ENCODE data around the gene CDCA7.
"Not testable (repeated sequence)": the region's sequence is repeated elsewhere in the genome, so short reads cannot be mapped to it uniquely, and the experiment has no call there.

CDCA7 gene

DNA sequence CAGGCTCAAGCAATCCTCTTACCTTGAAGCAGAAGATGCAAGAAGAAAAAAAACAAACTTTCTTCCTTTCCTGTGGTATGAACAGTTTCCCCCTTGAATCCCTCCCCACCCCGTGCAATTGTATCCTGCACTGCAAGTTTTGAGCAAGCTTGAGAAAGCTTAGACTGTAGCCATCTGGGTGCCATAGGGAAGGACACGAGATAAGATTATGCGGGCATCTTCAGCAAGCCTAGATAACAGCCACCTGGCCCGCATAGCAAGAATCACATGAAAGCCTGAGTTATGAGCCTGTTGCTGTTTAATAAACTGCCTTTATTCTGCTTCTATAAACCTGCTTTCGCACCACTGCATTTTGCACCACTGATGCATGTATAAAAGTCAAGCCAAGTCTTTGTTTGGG is 27.3 kb upstream of the CDCA7 start:
- POLR2A ChIA-PET, result no interaction called here
- TF ChIP-seq, protein P1, sequence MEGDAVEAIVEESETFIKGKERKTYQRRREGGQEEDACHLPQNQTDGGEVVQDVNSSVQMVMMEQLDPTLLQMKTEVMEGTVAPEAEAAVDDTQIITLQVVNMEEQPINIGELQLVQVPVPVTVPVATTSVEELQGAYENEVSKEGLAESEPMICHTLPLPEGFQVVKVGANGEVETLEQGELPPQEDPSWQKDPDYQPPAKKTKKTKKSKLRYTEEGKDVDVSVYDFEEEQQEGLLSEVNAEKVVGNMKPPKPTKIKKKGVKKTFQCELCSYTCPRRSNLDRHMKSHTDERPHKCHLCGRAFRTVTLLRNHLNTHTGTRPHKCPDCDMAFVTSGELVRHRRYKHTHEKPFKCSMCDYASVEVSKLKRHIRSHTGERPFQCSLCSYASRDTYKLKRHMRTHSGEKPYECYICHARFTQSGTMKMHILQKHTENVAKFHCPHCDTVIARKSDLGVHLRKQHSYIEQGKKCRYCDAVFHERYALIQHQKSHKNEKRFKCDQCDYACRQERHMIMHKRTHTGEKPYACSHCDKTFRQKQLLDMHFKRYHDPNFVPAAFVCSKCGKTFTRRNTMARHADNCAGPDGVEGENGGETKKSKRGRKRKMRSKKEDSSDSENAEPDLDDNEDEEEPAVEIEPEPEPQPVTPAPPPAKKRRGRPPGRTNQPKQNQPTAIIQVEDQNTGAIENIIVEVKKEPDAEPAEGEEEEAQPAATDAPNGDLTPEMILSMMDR (IDR thresholded peaks at IDR 0.05; ENCODE audit: insufficient read depth, low read length, missing control alignments), result no peak
- no peak for DNase-seq (ENCODE audit: low read depth, low spot score)
- CTCF ChIA-PET, result no interaction called here
- no peak overlapping the region for H3K4me3 ChIP-seq (ENCODE audit: low read depth, low read length)

DNA sequence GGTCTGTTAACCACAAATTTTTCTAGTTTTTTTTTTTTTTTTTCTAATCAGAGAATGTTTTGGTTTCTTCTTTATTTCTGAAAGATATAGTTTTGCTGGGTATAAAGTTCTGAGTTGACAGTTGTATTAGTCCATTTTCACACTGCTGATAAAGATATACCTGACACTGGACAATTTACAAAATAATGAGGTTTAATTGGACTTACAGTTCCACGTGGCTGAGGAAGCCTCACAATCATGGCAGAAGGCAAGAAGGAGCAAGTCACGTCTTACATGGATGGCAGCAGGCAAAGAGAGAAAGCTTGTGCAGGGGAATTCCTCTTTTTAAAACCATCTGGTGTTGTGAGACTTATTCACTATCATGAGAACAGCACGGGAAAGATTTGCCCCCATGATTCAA is 21.7 kb upstream of the CDCA7 start:
- DNase-seq (ENCODE audit: low read depth, low spot score); CTCF ChIA-PET; H3K4me3 ChIP-seq (ENCODE audit: low read depth, low read length); POLR2A ChIA-PET: not testable (repeated sequence)

DNA sequence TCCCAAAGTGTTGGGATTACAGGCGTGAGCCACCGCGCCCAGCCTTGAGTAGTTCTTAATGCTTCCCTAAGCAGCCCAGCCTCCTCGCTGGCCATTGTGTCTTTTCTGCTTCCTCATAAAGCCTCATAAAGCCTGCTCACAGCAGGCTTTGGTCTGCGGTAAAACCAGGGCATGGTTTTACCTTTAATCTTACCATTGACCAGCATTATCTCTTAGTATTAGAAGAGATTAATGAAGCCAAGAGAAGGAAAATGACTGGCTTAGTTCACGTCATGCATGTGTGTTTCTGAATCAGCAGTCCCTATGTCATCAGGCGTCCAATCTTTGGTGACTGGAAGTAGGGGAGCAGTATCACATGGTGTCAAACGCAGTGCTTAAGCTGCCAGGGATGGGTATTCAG is 14.9 kb upstream of the CDCA7 start:
- TF ChIP-seq, protein P1 (IDR thresholded peaks at IDR 0.05; ENCODE audit: insufficient read depth, low read length, missing control alignments), result no peak
- CTCF ChIA-PET, result no interaction called here
- DNase-seq (ENCODE audit: low read depth, low spot score), result no peak
- no peak overlapping the region for H3K4me3 ChIP-seq (ENCODE audit: low read depth, low read length)
- POLR2A ChIA-PET, result no interaction called here

DNA sequence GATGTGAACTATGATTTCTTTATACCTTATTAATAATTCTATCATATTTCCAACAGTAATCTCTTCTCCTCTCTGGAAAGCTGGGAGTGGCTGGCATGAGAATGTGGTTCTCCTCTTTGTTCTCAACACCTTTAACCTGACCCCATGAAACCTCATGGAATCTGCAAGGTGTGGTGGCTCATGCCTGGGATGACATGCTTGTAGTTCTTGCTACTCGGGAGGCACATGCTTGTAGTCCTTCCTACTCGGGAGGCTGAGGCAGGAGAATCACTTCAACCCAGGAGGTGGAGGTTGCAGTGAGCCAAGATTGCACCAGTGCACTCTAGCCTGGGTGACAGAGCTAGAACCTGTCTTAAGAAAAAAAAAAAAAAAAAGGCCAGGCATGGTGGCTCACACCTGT is 10.8 kb upstream of the CDCA7 start:
- ChIA-PET CTCF (no interaction called here), POLR2A (no interaction called here)
- H3K4me3 ChIP-seq (ENCODE audit: low read depth, low read length), result no peak overlapping the region
- TF ChIP-seq, protein P1 (IDR thresholded peaks at IDR 0.05; ENCODE audit: insufficient read depth, low read length, missing control alignments), result no peak
- no peak for DNase-seq (ENCODE audit: low read depth, low spot score)

DNA sequence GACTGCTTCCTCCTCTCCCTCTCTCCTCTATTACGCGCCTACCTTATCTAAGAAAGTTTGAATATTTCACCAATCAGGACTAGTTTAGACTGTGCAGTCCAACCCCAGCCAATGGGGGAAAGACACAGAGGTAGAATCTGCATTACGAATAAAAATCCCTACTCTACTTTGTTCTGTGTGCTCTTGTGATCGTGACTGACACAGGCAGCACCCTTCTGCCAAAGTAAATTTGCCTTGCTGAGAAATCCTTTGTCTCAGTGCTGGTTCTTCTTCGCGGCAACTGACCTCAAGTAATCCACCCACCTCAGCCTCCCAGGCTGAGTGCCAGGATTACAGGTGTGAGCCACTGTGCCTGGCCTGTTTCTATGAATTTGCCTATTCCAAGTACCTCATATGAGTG is 8.6 kb upstream of the CDCA7 start:
- H3K4me3 ChIP-seq (ENCODE audit: low read depth, low read length), result no peak overlapping the region
- no peak for DNase-seq (ENCODE audit: low read depth, low spot score)
- TF ChIP-seq, protein P1 (IDR thresholded peaks at IDR 0.05; ENCODE audit: insufficient read depth, low read length, missing control alignments), result no peak
- POLR2A ChIA-PET, result no interaction called here
- CTCF ChIA-PET, result no interaction called here

DNA sequence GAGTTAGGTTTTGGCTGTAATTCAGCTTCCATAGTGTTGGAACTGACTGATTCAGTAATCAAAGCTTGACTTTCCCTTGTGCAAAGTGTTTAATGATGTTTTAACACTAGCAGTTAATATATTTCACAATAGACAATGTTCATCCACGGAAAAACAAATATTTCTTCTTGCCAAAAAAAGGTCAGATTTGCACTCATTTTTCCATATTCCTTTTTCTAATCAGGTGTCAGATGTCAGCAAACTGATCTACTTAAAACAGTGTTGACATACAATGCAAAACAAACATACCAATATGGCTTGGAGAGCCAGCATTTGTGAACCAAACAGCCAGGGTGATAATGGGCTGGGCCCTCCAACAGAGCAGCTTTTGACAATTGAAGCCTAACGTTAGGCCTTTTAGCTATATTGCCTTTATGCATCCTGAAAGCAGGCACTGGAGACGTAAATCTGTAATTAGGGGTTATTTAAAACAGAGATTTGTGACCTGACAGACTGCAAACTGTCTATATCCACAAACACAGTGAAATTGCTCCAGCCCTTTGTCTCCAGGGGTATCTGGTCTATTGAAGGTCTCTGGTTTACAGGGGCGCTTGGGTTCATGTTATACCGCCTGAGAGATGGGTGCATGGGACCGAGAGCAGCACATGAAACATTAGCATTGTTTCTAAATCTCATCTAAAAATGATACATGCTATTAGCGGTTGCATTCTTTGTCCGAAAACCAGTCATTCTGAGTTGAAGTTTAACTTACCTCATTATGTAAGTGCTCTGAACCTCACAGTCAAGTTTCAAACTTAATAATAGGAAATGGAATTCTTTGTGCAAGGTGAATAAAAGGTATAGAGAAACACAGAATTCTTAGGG is 7.1 kb upstream of the CDCA7 start:
- ChIA-PET CTCF (no interaction called here), POLR2A (no interaction called here)
- TF ChIP-seq, protein P1 (IDR thresholded peaks at IDR 0.05; ENCODE audit: insufficient read depth, low read length, missing control alignments), result no peak
- DNase-seq (ENCODE audit: low read depth, low spot score), result no peak
- no peak overlapping the region for H3K4me3 ChIP-seq (ENCODE audit: low read depth, low read length)

DNA sequence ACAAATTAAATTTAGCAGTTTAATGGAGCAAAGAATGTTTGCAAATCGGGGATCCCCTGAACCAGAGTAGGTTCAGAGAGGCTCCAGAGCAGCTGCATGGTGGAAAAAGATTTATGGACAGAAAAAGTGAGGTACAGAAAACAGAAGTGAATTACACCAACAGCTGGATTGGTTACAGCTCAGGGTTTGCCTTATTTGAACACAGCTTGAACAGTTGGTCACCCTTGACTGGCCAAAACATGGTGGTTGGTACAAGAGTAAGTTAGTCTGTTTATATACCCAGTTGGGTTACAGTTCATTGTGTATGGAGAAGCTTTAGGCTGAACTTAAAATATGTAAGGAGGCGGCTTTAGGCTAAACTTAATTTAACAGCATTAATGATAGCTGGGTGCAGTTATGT is 5.4 kb upstream of the CDCA7 start:
- TF ChIP-seq, protein P1 (IDR thresholded peaks at IDR 0.05; ENCODE audit: insufficient read depth, low read length, missing control alignments), result no peak
- ChIA-PET CTCF (no interaction called here), POLR2A (no interaction called here)
- DNase-seq (ENCODE audit: low read depth, low spot score), result no peak
- no peak overlapping the region for H3K4me3 ChIP-seq (ENCODE audit: low read depth, low read length)
